Lung microvascular endothelial cell (primary cell): ENCODE measurements around the gene POLR3C. TPM values are rescaled to one million over a fixed set of nuclear protein-coding genes. Genes with fewer than 3 reads are reported as not detected.

Experiments
- DNase-seq, 2 donors: peaks; one replicate each; pipeline versions ENCODE4 v3.0.0 to v3.0.0-alpha.2; 2010; ENCODE audit warnings: low read depth in 2 of 2
- total RNA-seq: library from RNA; depleted of rRNA; stranded (reverse); fragments of >200 nt; gene quantifications from 2 replicates; pipeline ENCODE4 v1.2.1, GENCODE V29; 2014

The POLR3C gene
- total RNA-seq, 1 donor from 2014 or later, result 19.4 TPM

GRCh38 chr1:145868232-145868631 lies 44.2 kb downstream of the POLR3C start:
- DNase-seq, result peak in 1 of 2 donors; percentile 58

- no peak for DNase-seq
Measured at GRCh38 chr1:145871994-145872924, 48.3 kb downstream of the POLR3C start.

- no peak for DNase-seq
Measured at GRCh38 chr1:145874646-145875045, 50.6 kb downstream of the POLR3C start.

- DNase-seq, result no peak
Measured at GRCh38 chr1:145877923-145878486, 54.0 kb downstream of the POLR3C start.

- no peak for DNase-seq
Measured at GRCh38 chr1:145878724-145879123, 54.7 kb downstream of the POLR3C start.

GRCh38 chr1:145879775-145880174 lies 55.8 kb downstream of the POLR3C start:
- DNase-seq, result no peak

- peak in 1 of 2 donors; percentile 84 for DNase-seq
Measured at GRCh38 chr1:145884675-145885074, 60.7 kb downstream of the POLR3C start.

GRCh38 chr1:145885738-145886287 lies 61.8 kb downstream of the POLR3C start, which contains the start of gene ANKRD35:
Gene ANKRD35, minus strand, starts transcription at chr1:145885866. Its CDS starts 108 bp downstream, at chr1:145885758.
- DNase-seq, result peak; percentile 64 to 65

- DNase-seq, result no peak
Measured at GRCh38 chr1:145886390-145886789, 62.4 kb downstream of the POLR3C start.

- DNase-seq, result no peak
Measured at GRCh38 chr1:145886816-145887215, 62.8 kb downstream of the POLR3C start.

- no peak for DNase-seq
Measured at GRCh38 chr1:145887631-145888030, 63.6 kb downstream of the POLR3C start.

GRCh38 chr1:145889722-145890121 lies 65.7 kb downstream of the POLR3C start:
- DNase-seq, result no peak

- peak; percentile 53 to 58 for DNase-seq
Measured at GRCh38 chr1:145891143-145891542, 67.1 kb downstream of the POLR3C start.

- peak; percentile 94 to 97 for DNase-seq
Measured at GRCh38 chr1:145891587-145892485, 67.8 kb downstream of the POLR3C start.

- DNase-seq, result peak in 1 of 2 donors; percentile 69
Measured at GRCh38 chr1:145892486-145893087, 68.6 kb downstream of the POLR3C start.

- no peak for DNase-seq
Measured at GRCh38 chr1:145893306-145894055, 69.5 kb downstream of the POLR3C start.
